Endothelial cell (in vitro differentiated cells): Measurements from ENCODE around the gene DHCR7. TPM values are rescaled to one million over a fixed set of nuclear protein-coding genes. Genes with fewer than 3 reads are reported as not detected.

Experiments
- DNase-seq: peaks from one replicate; pipeline ENCODE4 v3.0.0; 2021; ENCODE audit warnings: low spot score
- H3K27ac Mint-ChIP-seq: one replicate; pipeline ENCODE4 v1.8.0; 2021; ENCODE audit warnings: mixed read lengths, inconsistent platforms; ENCODE audit not compliant: unreplicated experiment
- H3K27me3 Mint-ChIP-seq: one replicate; pipeline ENCODE4 v1.8.0; 2021; ENCODE audit warnings: mild to moderate bottlenecking, moderate library complexity, mixed read lengths, inconsistent platforms; ENCODE audit not compliant: unreplicated experiment
- H3K36me3 Mint-ChIP-seq: one replicate; pipeline ENCODE4 v1.8.0; 2021; ENCODE audit warnings: mild to moderate bottlenecking, low read depth, mixed read lengths, inconsistent platforms; ENCODE audit not compliant: unreplicated experiment
- H3K4me1 Mint-ChIP-seq: one replicate; pipeline ENCODE4 v1.8.0; 2021; ENCODE audit warnings: mild to moderate bottlenecking, mixed read lengths, inconsistent platforms; ENCODE audit not compliant: unreplicated experiment
- H3K4me3 Mint-ChIP-seq: one replicate; pipeline ENCODE4 v1.8.0; 2021; ENCODE audit warnings: mild to moderate bottlenecking, mixed read lengths, inconsistent platforms; ENCODE audit not compliant: unreplicated experiment
- H3K9me3 Mint-ChIP-seq: one replicate; pipeline ENCODE4 v1.8.0; 2021; ENCODE audit warnings: mixed read lengths, inconsistent platforms; ENCODE audit not compliant: unreplicated experiment
- CTCF ChIP-seq: fragments of 200-600 bp; sonication (generic); IDR thresholded peaks from one replicate; pipeline ENCODE4 v1.5.0; 2021; ENCODE audit warnings: antibody characterized with exemption; ENCODE audit not compliant: unreplicated experiment
- total RNA-seq: library from RNA; stranded (reverse); fragmentation: NEBNext Ultra II Directional; extraction: Animal tissue kit (Norgen Biotek cat#: 25700); gene quantifications from one replicate; pipeline ENCODE4 v1.2.1, GENCODE V29; 2021; ENCODE audit not compliant: unreplicated experiment

Gene DHCR7
- total RNA-seq, 1 donor from 2014 or later, result 130 TPM

- peaks cover 33% of the 10 kb centered on the region for H3K36me3 Mint-ChIP-seq
- peaks cover 9% of the 10 kb centered on the region for H3K27me3 Mint-ChIP-seq
- H3K9me3 Mint-ChIP-seq, result no peaks in the 10 kb centered on the region
- no peak overlapping the region for H3K27ac Mint-ChIP-seq
- no peak for TF ChIP-seq CTCF
- H3K4me1 Mint-ChIP-seq, result peaks cover 18% of the 10 kb centered on the region
- H3K4me3 Mint-ChIP-seq, result no peak overlapping the region
- no peak for DNase-seq
Observed at GRCh38 chr11:71474141-71474770, 26.1 kb upstream of the DHCR7 start.

GRCh38 chr11:71473793-71474080, 25.5 kb upstream of the DHCR7 start:
- H3K4me3 Mint-ChIP-seq, result no peak overlapping the region
- no peak overlapping the region for H3K27ac Mint-ChIP-seq
- H3K9me3 Mint-ChIP-seq, result no peaks in the 10 kb centered on the region
- peaks cover 38% of the 10 kb centered on the region for H3K36me3 Mint-ChIP-seq
- no peak for TF ChIP-seq CTCF
- H3K27me3 Mint-ChIP-seq, result peaks cover 12% of the 10 kb centered on the region
- peaks cover 18% of the 10 kb centered on the region for H3K4me1 Mint-ChIP-seq
- no peak for DNase-seq

GRCh38 chr11:71472941-71473792, 25.0 kb upstream of the DHCR7 start:
- no peaks in the 10 kb centered on the region for H3K9me3 Mint-ChIP-seq
- no peak for TF ChIP-seq CTCF
- H3K36me3 Mint-ChIP-seq, result peaks cover 41% of the 10 kb centered on the region
- H3K4me1 Mint-ChIP-seq, result peaks cover 16% of the 10 kb centered on the region
- peaks cover 10% of the 10 kb centered on the region for H3K27me3 Mint-ChIP-seq
- H3K4me3 Mint-ChIP-seq, result no peak overlapping the region
- DNase-seq, result no peak
- no peak overlapping the region for H3K27ac Mint-ChIP-seq

- H3K27me3 Mint-ChIP-seq, result peaks cover 5% of the 10 kb centered on the region
- H3K27ac Mint-ChIP-seq, result no peak overlapping the region
- peaks cover 11% of the 10 kb centered on the region for H3K4me1 Mint-ChIP-seq
- H3K36me3 Mint-ChIP-seq, result peaks cover 43% of the 10 kb centered on the region
- no peak for TF ChIP-seq CTCF
- no peak overlapping the region for H3K4me3 Mint-ChIP-seq
- no peaks in the 10 kb centered on the region for H3K9me3 Mint-ChIP-seq
- no peak for DNase-seq
Observed at GRCh38 chr11:71472357-71472885, 24.2 kb upstream of the DHCR7 start.

- Mint-ChIP-seq H3K27ac (no peak overlapping the region), H3K36me3 (peaks cover 45% of the 10 kb centered on the region), H3K4me1 (peaks cover 11% of the 10 kb centered on the region), H3K4me3 (no peak overlapping the region), H3K27me3 (peaks cover 3% of the 10 kb centered on the region), H3K9me3 (no peaks in the 10 kb centered on the region)
- no peak for DNase-seq
- no peak for TF ChIP-seq CTCF
Observed at GRCh38 chr11:71470946-71471345, 22.8 kb upstream of the DHCR7 start.
